Measurements from ENCODE around the gene TXNIP.
"Not testable (repeated sequence)": the region's sequence is repeated elsewhere in the genome, so short reads cannot be mapped to it uniquely, and the experiment has no call there.

DNA sequence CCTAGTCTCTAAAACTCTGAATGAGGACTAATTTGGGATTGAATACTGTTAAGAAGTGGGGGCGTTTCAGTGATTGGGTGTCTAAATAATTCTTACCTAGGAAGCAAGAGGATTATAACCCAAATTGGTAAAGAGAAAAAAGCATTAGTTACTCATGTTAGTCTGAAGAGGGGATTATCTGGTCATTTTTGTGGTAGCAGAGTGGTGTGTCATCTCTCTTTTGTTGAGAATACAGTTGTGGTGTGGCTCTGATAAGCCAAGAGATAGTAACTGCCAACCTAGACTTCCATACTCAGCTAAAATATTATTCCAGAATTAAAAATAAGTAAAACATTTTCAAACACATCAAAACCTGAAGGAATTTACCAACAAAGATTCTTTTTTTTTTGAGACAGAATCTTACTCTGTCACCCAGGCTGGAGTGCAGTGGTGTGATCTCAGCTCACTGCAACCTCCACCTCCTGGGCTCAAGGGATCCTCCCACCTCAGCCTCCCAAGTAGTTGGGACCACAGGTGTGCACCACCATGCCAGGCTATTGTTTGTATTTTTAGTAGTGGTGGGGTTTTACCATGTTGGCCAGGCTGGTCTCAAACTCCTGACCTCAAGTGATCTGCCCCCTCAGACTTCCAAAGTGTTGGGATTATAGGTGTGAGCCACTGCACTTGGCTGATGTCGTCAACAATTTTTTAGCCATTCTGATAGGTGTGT is 29.6 kb upstream of the TXNIP start:
- TF ChIP-seq, protein P1, sequence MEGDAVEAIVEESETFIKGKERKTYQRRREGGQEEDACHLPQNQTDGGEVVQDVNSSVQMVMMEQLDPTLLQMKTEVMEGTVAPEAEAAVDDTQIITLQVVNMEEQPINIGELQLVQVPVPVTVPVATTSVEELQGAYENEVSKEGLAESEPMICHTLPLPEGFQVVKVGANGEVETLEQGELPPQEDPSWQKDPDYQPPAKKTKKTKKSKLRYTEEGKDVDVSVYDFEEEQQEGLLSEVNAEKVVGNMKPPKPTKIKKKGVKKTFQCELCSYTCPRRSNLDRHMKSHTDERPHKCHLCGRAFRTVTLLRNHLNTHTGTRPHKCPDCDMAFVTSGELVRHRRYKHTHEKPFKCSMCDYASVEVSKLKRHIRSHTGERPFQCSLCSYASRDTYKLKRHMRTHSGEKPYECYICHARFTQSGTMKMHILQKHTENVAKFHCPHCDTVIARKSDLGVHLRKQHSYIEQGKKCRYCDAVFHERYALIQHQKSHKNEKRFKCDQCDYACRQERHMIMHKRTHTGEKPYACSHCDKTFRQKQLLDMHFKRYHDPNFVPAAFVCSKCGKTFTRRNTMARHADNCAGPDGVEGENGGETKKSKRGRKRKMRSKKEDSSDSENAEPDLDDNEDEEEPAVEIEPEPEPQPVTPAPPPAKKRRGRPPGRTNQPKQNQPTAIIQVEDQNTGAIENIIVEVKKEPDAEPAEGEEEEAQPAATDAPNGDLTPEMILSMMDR (IDR thresholded peaks at IDR 0.05): not testable (repeated sequence)
- not testable (repeated sequence) for TF ChIP-seq POLR2A, POLR2AphosphoS5 (IDR thresholded peaks at IDR 0.05)

All from breast epithelium (tissue), 3 donors.